Inferior parietal cortex (tissue), 1 donor: Measurements from ENCODE around the gene FOXL1.

Source experiments
- DNase-seq: peaks from one replicate; pipeline ENCODE4 v3.0.0-alpha.2; 2016; ENCODE audit errors: extremely low spot score

Gene FOXL1

DNA sequence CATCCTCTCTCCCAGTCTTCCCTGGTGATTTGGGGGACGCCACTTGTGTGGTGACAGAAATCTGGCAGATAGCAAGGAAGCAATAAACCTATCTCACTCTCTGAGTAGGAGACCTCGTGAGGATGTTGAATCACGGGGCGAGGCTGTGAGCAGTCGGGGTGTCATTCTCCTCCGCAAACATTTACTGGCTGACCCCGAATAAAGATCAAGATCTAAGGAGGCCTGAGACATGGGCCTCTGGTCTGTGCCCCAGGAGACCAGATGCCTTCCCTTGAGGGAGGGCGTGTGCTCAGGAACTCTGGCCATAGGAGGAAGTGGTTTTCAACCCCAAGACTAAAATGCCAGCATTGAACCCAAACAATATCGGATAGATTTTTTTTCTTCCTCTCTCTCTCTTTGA lies 53.1 kb downstream of the FOXL1 start:
- DNase-seq = no peak
